ENCODE results near the gene BRD2. TPM values are rescaled to one million over a fixed set of nuclear protein-coding genes. Genes with fewer than 3 reads are reported as not detected.

Gene BRD2
- total and polyA plus RNA-seq, 2 of the 4 experiments (the other 2 are of a cell fraction), result 99.5 to 144 TPM

- DNase-seq, result peak; percentile 28
- intact Hi-C loops (cut with micrococcal nuclease), result no loop called here
- Histone ChIP-seq H4K91ac (ENCODE audit: insufficient read depth, low read depth, low read length) (no peak overlapping the region), H2BK5ac (ENCODE audit: low read depth, low read length, poor library complexity, severe bottlenecking) (no peak overlapping the region), H3K27me3 (ENCODE audit: control insufficient read depth, insufficient read depth, low read length) (no peaks in the 10 kb centered on the region), H3K9me1 (ENCODE audit: insufficient read depth, low read length) (no peaks in the 10 kb centered on the region; the same call in 1 of the 2 replicates), H3K9me3 (ENCODE audit: control insufficient read depth, insufficient read depth, low read length) (no peaks in the 10 kb centered on the region), H3K23ac (ENCODE audit: low read depth, low read length) (no peak overlapping the region), H3K18ac (ENCODE audit: low read depth, low read length) (no peak overlapping the region), H3K4me3 (ENCODE audit: insufficient read depth, low read depth, low read length) (no peak overlapping the region), H3K4me1 (ENCODE audit: control insufficient read depth, insufficient read depth, low read length) (peaks cover 2% of the 10 kb centered on the region; the same call in 1 of the 2 replicates), H2BK120ac (ENCODE audit: low read depth, low read length) (no peak overlapping the region), H3K36me3 (ENCODE audit: control insufficient read depth, insufficient read depth, low read length) (no peaks in the 10 kb centered on the region), H2AK9ac (replicated peaks; ENCODE audit: low read depth, low read length, poor library complexity) (no peak overlapping the region), H3K4me2 (ENCODE audit: low read depth, low read length) (no peak overlapping the region; the same call in 1 of the 2 replicates), H2BK20ac (ENCODE audit: low read depth, low read length) (no peak overlapping the region), H3K79me1 (ENCODE audit: low read depth in 1 of 2, low read length in 2 of 2) (peaks cover 10 to 29% of the 10 kb centered on the region in 2 experiments), H3K9ac (ENCODE audit: low read depth, low read length) (no peak overlapping the region), H4K8ac (ENCODE audit: low read depth in 2 of 2, low read length in 2 of 2) (no peak overlapping the region), H3K4ac (ENCODE audit: low read depth, low read length) (no peak overlapping the region), H3K14ac (replicated peaks; ENCODE audit: low read depth, low read length) (no peak overlapping the region), H2AFZ (replicated peaks; ENCODE audit: low read length, poor library complexity) (no peak overlapping the region), H2BK15ac (ENCODE audit: low read depth, low read length) (no peak overlapping the region), H2AK5ac (ENCODE audit: low read depth, low read length) (no peak overlapping the region), H3K56ac (ENCODE audit: extremely low read depth, insufficient read depth, low read length) (no peak overlapping the region), H3K27ac (ENCODE audit: insufficient read depth, low read length) (no peak overlapping the region), H4K5ac (ENCODE audit: low read depth, low read length) (no peak overlapping the region), H4K20me1 (ENCODE audit: insufficient read depth, low read length) (no peaks in the 10 kb centered on the region)
- POLR2A ChIA-PET (ENCODE audit: unreplicated experiment), result interaction anchor here (1.7 kb wide), 1 partner anchor 10 kb away, joined by 11 read pairs; no protein-coding TSS in a partner anchor
- in situ Hi-C loops (cut with MboI; ENCODE audit: low sequenced_read_pairs), result loop anchor here (25.0 kb wide), 1 partner anchor 775 kb away; the partner anchor contains the start of genes AGER, AGPAT1, GPSM3 and PBX2
- dilution Hi-C loops (cut with HindIII; ENCODE audit: low sequenced_read_pairs, unreplicated experiment), result no loop called here
- CTCF ChIA-PET, result interaction anchor here (0.8 to 1.8 kb wide), 3 partner anchors 9 to 22 kb away, joined by 4 to 10 read pairs (median 6); partner anchors contain the start of gene HLA-DMA
- no CpG with 5 or more reads among the region's 1 CpG for WGBS, 2 experiments (ENCODE audit: extremely low coverage in 2 of 2, insufficient read length in 1 of 2)
- ATAC-seq (ENCODE audit: low read depth), result no peak
- TF ChIP-seq NFE2L2 (IDR thresholded peaks at IDR 0.05; ENCODE audit: low read depth, low read length) (peak; percentile 25; the same call in 1 of the 2 replicates), FOS (IDR thresholded peaks at IDR 0.05; ENCODE audit: low read depth, low read length) (no peak), MAFK (IDR thresholded peaks at IDR 0.05; ENCODE audit: low read depth, low read length) (peak; percentile 12; the same call in 1 of the 2 replicates), RFX5 (IDR thresholded peaks at IDR 0.05; ENCODE audit: low read depth, low read length) (no peak)
- BruUV-seq (replicated peaks), result no TSS peak
These were observed 6.1 kb upstream of the BRD2 start for GRCh38 chr6:32962213-32962826.
